NT2/D1 (cell line): ENCODE results near the gene LDLRAD2.

Experiments
- YY1 ChIP-seq: IDR thresholded peaks from 2 replicates; pipeline ENCODE4 v1.6.1; 2011; ENCODE audit not compliant: insufficient read length, insufficient read depth
- ZNF274 ChIP-seq: IDR thresholded peaks from 2 replicates; pipeline ENCODE4 v1.6.1; 2011; ENCODE audit warnings: mild to moderate bottlenecking, low read depth, low read length

- TF ChIP-seq YY1 (no peak), ZNF274 (no peak)
Observed at GRCh38 chr1:21770201-21770600, 41.9 kb upstream of the LDLRAD2 start.
